HCT116 (cell line): Measurements from ENCODE around the gene RYR3.

Source experiments
- CBX3 ChIP-seq: IDR thresholded peaks from 2 replicates; pipeline ENCODE4 v1.6.1; 2012; ENCODE audit warnings: low read depth
- CTCF ChIP-seq, 3 experiments: fragments of 200-600 bp in 1 of 3; sonication (generic) in 1 of 3; IDR thresholded peaks in 2 of 3; conservative IDR thresholded peaks in 1 of 3; 2 replicates each; pipeline ENCODE4 v1.5.1; 2012 to 2017; ENCODE audit warnings: low read depth in 2 of 3, low read length in 2 of 3, antibody characterized with exemption in 1 of 3, borderline replicate concordance in 1 of 3, control low read depth in 1 of 3, mild to moderate bottlenecking in 1 of 3, mixed read lengths in 1 of 3, mixed run types in 1 of 3, moderate library complexity in 1 of 3; ENCODE audit not compliant: insufficient read depth in 1 of 3
- EZH2 ChIP-seq: fragments of 200-600 bp; sonication (generic); IDR thresholded peaks from 2 replicates; pipeline ENCODE4 v1.6.1; 2017; ENCODE audit warnings: antibody characterized with exemption, mixed run types
- EZH2phosphoT487 ChIP-seq: fragments of 200-600 bp; IDR thresholded peaks from 2 replicates; pipeline ENCODE4 v1.6.1; 2018; ENCODE audit warnings: antibody characterized with exemption, borderline replicate concordance
- JUND ChIP-seq: IDR thresholded peaks from 2 replicates; pipeline ENCODE4 v1.6.1; 2012
- REST ChIP-seq: IDR thresholded peaks from 2 replicates; pipeline ENCODE4 v1.6.1; 2012; ENCODE audit warnings: low read depth
- YY1 ChIP-seq: IDR thresholded peaks from 2 replicates; pipeline ENCODE4 v1.6.1; 2011; ENCODE audit warnings: low read length, low read depth, moderate library complexity, mild to moderate bottlenecking; ENCODE audit not compliant: insufficient replicate concordance; ENCODE audit errors: extremely low read depth
- ZNF274 ChIP-seq: fragments of 200-500 bp; sonication (Bioruptor generic); IDR thresholded peaks from 2 replicates; pipeline ENCODE4 v1.6.1; 2014; ENCODE audit warnings: mild to moderate bottlenecking, low read depth, low read length, inconsistent platforms

- TF ChIP-seq EZH2phosphoT487 (no peak), JUND (no peak), CTCF (IDR thresholded peaks at IDR 0.05 in 2 of 3, conservative IDR thresholded peaks at IDR 0.05 in 1 of 3; ENCODE audit: borderline replicate concordance in 1 of 3, insufficient read depth in 1 of 3, low read depth in 2 of 3, low read length in 2 of 3) (no peak), CBX3 (no peak), EZH2 (no peak), ZNF274 (no peak), YY1 (no peak), REST (no peak)
Observed at GRCh38 chr15:33384307-33384706, 73.5 kb downstream of the RYR3 start.
